Measurements from ENCODE around the gene TCF4. TPM values are rescaled to one million over a fixed set of nuclear protein-coding genes. Genes with fewer than 3 reads are reported as not detected.

Gene TCF4
- total RNA-seq, 1 experiment from 2014 or later = 0.42 TPM

DNA sequence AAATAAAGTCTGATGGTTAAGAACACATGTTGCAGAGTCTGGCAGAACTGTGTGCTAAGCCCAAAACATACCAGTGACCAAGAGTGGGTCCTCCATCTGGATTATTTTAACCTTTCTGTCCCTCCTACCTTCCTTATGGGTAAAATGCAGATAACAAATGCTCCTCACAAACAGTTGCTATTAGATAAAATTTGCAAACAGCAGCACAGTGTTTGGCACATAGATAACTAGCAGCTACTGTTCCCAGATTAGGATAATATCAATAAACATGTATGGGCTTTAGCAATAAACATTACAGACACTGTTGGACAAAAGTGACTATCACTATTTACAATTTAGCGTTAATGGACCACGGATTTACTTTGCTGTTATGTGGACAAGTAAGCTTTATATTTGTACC, 154.9 kb downstream of the TCF4 start (continued):
- TF ChIP-seq, protein P1, sequence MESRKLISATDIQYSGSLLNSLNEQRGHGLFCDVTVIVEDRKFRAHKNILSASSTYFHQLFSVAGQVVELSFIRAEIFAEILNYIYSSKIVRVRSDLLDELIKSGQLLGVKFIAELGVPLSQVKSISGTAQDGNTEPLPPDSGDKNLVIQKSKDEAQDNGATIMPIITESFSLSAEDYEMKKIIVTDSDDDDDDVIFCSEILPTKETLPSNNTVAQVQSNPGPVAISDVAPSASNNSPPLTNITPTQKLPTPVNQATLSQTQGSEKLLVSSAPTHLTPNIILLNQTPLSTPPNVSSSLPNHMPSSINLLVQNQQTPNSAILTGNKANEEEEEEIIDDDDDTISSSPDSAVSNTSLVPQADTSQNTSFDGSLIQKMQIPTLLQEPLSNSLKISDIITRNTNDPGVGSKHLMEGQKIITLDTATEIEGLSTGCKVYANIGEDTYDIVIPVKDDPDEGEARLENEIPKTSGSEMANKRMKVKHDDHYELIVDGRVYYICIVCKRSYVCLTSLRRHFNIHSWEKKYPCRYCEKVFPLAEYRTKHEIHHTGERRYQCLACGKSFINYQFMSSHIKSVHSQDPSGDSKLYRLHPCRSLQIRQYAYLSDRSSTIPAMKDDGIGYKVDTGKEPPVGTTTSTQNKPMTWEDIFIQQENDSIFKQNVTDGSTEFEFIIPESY (IDR thresholded peaks at IDR 0.05; ENCODE audit: extremely low read depth, insufficient replicate concordance, low read length) = no peak
- no peak for TF ChIP-seq FOSL1 (IDR thresholded peaks at IDR 0.05; ENCODE audit: low read depth)
- TF ChIP-seq, protein P2, sequence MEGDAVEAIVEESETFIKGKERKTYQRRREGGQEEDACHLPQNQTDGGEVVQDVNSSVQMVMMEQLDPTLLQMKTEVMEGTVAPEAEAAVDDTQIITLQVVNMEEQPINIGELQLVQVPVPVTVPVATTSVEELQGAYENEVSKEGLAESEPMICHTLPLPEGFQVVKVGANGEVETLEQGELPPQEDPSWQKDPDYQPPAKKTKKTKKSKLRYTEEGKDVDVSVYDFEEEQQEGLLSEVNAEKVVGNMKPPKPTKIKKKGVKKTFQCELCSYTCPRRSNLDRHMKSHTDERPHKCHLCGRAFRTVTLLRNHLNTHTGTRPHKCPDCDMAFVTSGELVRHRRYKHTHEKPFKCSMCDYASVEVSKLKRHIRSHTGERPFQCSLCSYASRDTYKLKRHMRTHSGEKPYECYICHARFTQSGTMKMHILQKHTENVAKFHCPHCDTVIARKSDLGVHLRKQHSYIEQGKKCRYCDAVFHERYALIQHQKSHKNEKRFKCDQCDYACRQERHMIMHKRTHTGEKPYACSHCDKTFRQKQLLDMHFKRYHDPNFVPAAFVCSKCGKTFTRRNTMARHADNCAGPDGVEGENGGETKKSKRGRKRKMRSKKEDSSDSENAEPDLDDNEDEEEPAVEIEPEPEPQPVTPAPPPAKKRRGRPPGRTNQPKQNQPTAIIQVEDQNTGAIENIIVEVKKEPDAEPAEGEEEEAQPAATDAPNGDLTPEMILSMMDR (IDR thresholded peaks at IDR 0.05 in 2 of 3, conservative IDR thresholded peaks at IDR 0.05 in 1 of 3; ENCODE audit: borderline replicate concordance in 1 of 3, insufficient read depth in 1 of 3, low read depth in 2 of 3, low read length in 2 of 3) = no peak

DNA sequence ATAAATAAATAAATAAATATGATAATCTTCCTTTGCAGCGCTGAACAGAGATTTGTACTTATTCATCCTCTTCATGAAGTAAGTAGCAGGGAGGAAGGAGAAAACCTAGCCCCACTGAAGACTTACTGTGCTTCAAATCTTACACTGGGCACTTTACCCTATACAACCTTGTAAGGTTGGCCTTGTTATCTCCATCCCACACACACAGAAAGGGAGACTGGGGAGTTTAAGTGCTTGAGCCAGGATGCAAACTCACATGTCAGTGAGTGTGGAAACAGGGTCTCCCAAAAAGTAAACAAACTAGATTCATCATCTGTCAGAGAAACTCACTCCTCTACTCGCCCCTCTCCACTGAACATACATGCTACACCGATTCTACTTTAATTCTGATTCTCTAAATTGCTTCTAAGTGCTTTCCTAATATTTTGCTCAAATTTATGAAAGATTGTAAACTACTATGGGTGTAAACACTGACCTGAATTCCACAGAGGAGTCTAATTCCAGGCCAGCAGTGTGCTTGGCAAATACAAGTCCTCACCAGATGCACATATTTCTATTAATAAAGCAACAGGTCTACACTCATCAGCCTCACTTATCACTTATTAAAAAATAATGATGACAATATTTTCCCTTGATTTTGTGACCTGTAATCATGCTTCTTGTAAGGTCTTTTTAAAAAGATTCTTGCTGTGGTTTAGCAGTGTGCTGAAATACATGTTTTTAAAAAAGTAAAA, 155.5 kb downstream of the TCF4 start:
- Histone ChIP-seq H3K9me2 (ENCODE audit: insufficient read depth) (no peaks in the 10 kb centered on the region), H3K79me2 (ENCODE audit: insufficient read depth, low read length) (no peaks in the 10 kb centered on the region), H4K20me1 (ENCODE audit: insufficient read depth) (no peaks in the 10 kb centered on the region), H3K4me3 (replicated peaks in 1 of 2; ENCODE audit: low read depth in 1 of 2, low read length in 2 of 2) (no peak overlapping the region), H3K36me3 (ENCODE audit: control insufficient read depth in 1 of 2, insufficient read depth in 2 of 2, low read length in 2 of 2) (no peaks in the 10 kb centered on the region), H3K9ac (ENCODE audit: low read length) (no peak overlapping the region), H3K27me3 (ENCODE audit: insufficient read depth, low read length) (no peaks in the 10 kb centered on the region), H3K27ac (ENCODE audit: low read depth, low read length) (no peak overlapping the region), H3K9me3 (ENCODE audit: control insufficient read depth in 1 of 2, insufficient read depth in 1 of 2, low read depth in 1 of 2, low read length in 2 of 2) (peaks cover 0 to 5% of the 10 kb centered on the region in 2 experiments; a peak in 2 of 4 replicates), H3K4me1 (ENCODE audit: control insufficient read depth in 1 of 2, insufficient read depth in 2 of 2, low read length in 2 of 2) (no peaks in the 10 kb centered on the region), H2AFZ (ENCODE audit: low read depth, low read length, poor library complexity, severe bottlenecking) (no peak overlapping the region), H3K4me2 (ENCODE audit: low read length) (no peak overlapping the region)
- ChIA-PET POLR2A (no interaction called here), CTCF (no interaction called here), RAD21 (ENCODE audit: low non-redundant PET in 1 of 2, low total read pairs in 2 of 2, uncharacterized antibody in 2 of 2, unreplicated experiment in 2 of 2) (no interaction called here)
- BruUV-seq (replicated peaks) = no TSS peak
- TF ChIP-seq, protein P3, sequence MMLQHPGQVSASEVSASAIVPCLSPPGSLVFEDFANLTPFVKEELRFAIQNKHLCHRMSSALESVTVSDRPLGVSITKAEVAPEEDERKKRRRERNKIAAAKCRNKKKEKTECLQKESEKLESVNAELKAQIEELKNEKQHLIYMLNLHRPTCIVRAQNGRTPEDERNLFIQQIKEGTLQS (IDR thresholded peaks at IDR 0.05) = no peak
- TF ChIP-seq, protein P1 (IDR thresholded peaks at IDR 0.05; ENCODE audit: extremely low read depth, insufficient replicate concordance, low read length) = no peak
- TF ChIP-seq SIN3A (IDR thresholded peaks at IDR 0.05; ENCODE audit: low read depth) (no peak), FOSL1 (IDR thresholded peaks at IDR 0.05; ENCODE audit: low read depth) (no peak), ELF1 (IDR thresholded peaks at IDR 0.05; ENCODE audit: borderline replicate concordance, low read depth) (no peak), ZNF274 (IDR thresholded peaks at IDR 0.05; ENCODE audit: low read depth, low read length) (no peak), YY1 (IDR thresholded peaks at IDR 0.05; ENCODE audit: extremely low read depth, insufficient replicate concordance, low read depth, low read length) (no peak), EZH2 (IDR thresholded peaks at IDR 0.05) (no peak), EGR1 (IDR thresholded peaks at IDR 0.05; ENCODE audit: low read depth) (no peak), TCF7L2 (IDR thresholded peaks at IDR 0.05; ENCODE audit: borderline replicate concordance, extremely low read depth, insufficient read depth, insufficient read length) (no peak), CBX3 (IDR thresholded peaks at IDR 0.05; ENCODE audit: low read depth) (no peak)
- TF ChIP-seq, protein P4, sequence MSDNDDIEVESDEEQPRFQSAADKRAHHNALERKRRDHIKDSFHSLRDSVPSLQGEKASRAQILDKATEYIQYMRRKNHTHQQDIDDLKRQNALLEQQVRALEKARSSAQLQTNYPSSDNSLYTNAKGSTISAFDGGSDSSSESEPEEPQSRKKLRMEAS (IDR thresholded peaks at IDR 0.05) = no peak
- ATAC-seq (no peak), DNase-seq (ENCODE audit: low read depth, low spot score) (no peak)
- intact Hi-C loops (cut with micrococcal nuclease) = no loop called here
